Aorta (tissue), 5 donors: ENCODE results near the gene KCNJ1. TPM values are rescaled to one million over a fixed set of nuclear protein-coding genes. Genes with fewer than 3 reads are reported as not detected.

Experiments used
- ATAC-seq: fragments of 200-7000 bp; cut with Tn5 transposase; one replicate; pipeline ENCODE4 v1.9.1; 2022; ENCODE audit warnings: moderate library complexity; ENCODE audit not compliant: low FRiP score
- DNase-seq, 2 donors: peaks; one replicate each; pipeline ENCODE4 v3.0.0-alpha.2; 2020
- H3K27ac ChIP-seq, 2 donors: one replicate each; pipeline ENCODE4 v1.5.1; 2013; ENCODE audit warnings: low read length in 2 of 2, mild to moderate bottlenecking in 2 of 2, moderate library complexity in 2 of 2, control low read depth in 1 of 2, inconsistent platforms in 1 of 2, low read depth in 1 of 2
- H3K27me3 ChIP-seq, 2 donors: one replicate each; pipeline ENCODE4 v1.6.1; 2013; ENCODE audit warnings: control low read depth in 1 of 2, low read length in 1 of 2, mild to moderate bottlenecking in 1 of 2, moderate library complexity in 1 of 2; ENCODE audit not compliant: insufficient read depth in 2 of 2, control insufficient read depth in 1 of 2
- H3K36me3 ChIP-seq, 2 donors: one replicate each; pipeline ENCODE4 v1.6.1; 2013; ENCODE audit warnings: control low read depth in 1 of 2, low read length in 1 of 2, mild to moderate bottlenecking in 1 of 2; ENCODE audit not compliant: insufficient read depth in 2 of 2, control insufficient read depth in 1 of 2
- H3K4me1 ChIP-seq, 2 donors: one replicate each; pipeline ENCODE4 v1.6.1; 2013; ENCODE audit warnings: low read length in 2 of 2, control low read depth in 1 of 2, mild to moderate bottlenecking in 1 of 2, moderate library complexity in 1 of 2; ENCODE audit not compliant: insufficient read depth in 2 of 2, control insufficient read depth in 1 of 2
- H3K4me3 ChIP-seq, 2 donors: one replicate each; pipeline ENCODE4 v1.5.1; 2013; ENCODE audit warnings: low read length in 2 of 2, control low read depth in 1 of 2, mild to moderate bottlenecking in 1 of 2
- H3K9me3 ChIP-seq: one replicate; pipeline ENCODE4 v1.6.1; 2013; ENCODE audit warnings: mild to moderate bottlenecking, low read length; ENCODE audit not compliant: control insufficient read depth
- WGBS, 2 donors: extraction: QIAGEN DNeasy Blood & Tissue Kit; methylation state at CpG; one replicate each; pipeline ENCODE4 v1.1.7; 2013; 5-methylcytosine and 5-hydroxymethylcytosine counted together
- intact Hi-C, 2 donors: fragments of 100-400 bp; cut with DNase I; formaldehyde crosslinking; loops; one replicate each; pipeline versions ENCODE4 v1.14.2 to v1.15.0; 2022
- polyA plus RNA-seq, 2 donors: library from polyadenylated mRNA; stranded (reverse); fragments of 200-250 nt; gene quantifications; one replicate each; pipeline ENCODE4 v1.2.3, GENCODE V29; 2013
- total RNA-seq, 2 donors: library from RNA; stranded (reverse); fragmentation: NEBNext Ultra II Directional; extraction: Animal tissue kit (Norgen Biotek cat#: 25700); gene quantifications; one replicate each; pipeline ENCODE4 v1.2.1, GENCODE V29; 2021
- donor health status: healthy with polysubstance abuse.
- donor health status: Bipolar disorder and iron deficiency.
- donor health status: DM: no; HTN: no; CAD: no.
- donor health status: DM: no; HTN: no; CAD: no.
- donor health status: DM: yes; HTN: yes; CAD: no.

KCNJ1 gene
- total and polyA plus RNA-seq, 4 donors: 0.19 to 0.24 TPM; not detected in 2

GRCh38 chr11:128889657-128890213 lies 22.6 kb upstream of the KCNJ1 start:
- Histone ChIP-seq H3K27ac (no peak overlapping the region), H3K4me3 (no peak overlapping the region), H3K4me1 (peaks cover 0 to 2% of the 10 kb centered on the region in 2 donors), H3K27me3 (no peaks in the 10 kb centered on the region), H3K9me3 (no peaks in the 10 kb centered on the region), H3K36me3 (no peaks in the 10 kb centered on the region)
- intact Hi-C loops: no loop called here
- WGBS, 2 donors: 83 to 91% methylated on average over 8 of the region's 8 CpGs
- no peak for ATAC-seq
- no peak for DNase-seq

GRCh38 chr11:128888034-128888985 lies 21.2 kb upstream of the KCNJ1 start:
- ATAC-seq (no peak), DNase-seq (no peak)
- no peaks in the 10 kb centered on the region for H3K4me1 ChIP-seq
- no peak overlapping the region for H3K27ac ChIP-seq
- no peaks in the 10 kb centered on the region for H3K9me3 ChIP-seq
- no peak overlapping the region for H3K4me3 ChIP-seq
- H3K27me3 ChIP-seq: no peaks in the 10 kb centered on the region
- intact Hi-C loops: no loop called here
- H3K36me3 ChIP-seq: no peaks in the 10 kb centered on the region
- 90 to 92% methylated on average over 15 of the region's 15 CpGs for WGBS, 2 donors

GRCh38 chr11:128886406-128887124 lies 19.5 kb upstream of the KCNJ1 start:
- intact Hi-C loops: no loop called here
- no peak overlapping the region for H3K4me3 ChIP-seq
- ATAC-seq (no peak), DNase-seq (no peak)
- no peaks in the 10 kb centered on the region for H3K9me3 ChIP-seq
- no peak overlapping the region for H3K27ac ChIP-seq
- no peaks in the 10 kb centered on the region for H3K27me3 ChIP-seq
- WGBS, 2 donors: 73 to 76% methylated on average over 5 of the region's 5 CpGs
- H3K4me1 ChIP-seq: no peaks in the 10 kb centered on the region
- H3K36me3 ChIP-seq: no peaks in the 10 kb centered on the region

GRCh38 chr11:128884703-128885338 lies 17.7 kb upstream of the KCNJ1 start:
- WGBS, 2 donors: 28 to 29% methylated on average over 12 of the region's 12 CpGs
- ATAC-seq (peak; percentile 76), DNase-seq (no peak)
- Histone ChIP-seq H3K27me3 (no peaks in the 10 kb centered on the region), H3K36me3 (no peaks in the 10 kb centered on the region), H3K9me3 (no peaks in the 10 kb centered on the region), H3K27ac (no peak overlapping the region), H3K4me1 (no peaks in the 10 kb centered on the region), H3K4me3 (no peak overlapping the region)
- intact Hi-C loops: loop anchor here in 1 of 2 donors (2.0 kb wide), 1 partner anchor 72 kb away; no protein-coding TSS in a partner anchor

GRCh38 chr11:128884054-128884453 lies 17.0 kb upstream of the KCNJ1 start:
- H3K27ac ChIP-seq: no peak overlapping the region
- intact Hi-C loops: loop anchor here in 1 of 2 donors (2.0 kb wide), 1 partner anchor 73 kb away; no protein-coding TSS in a partner anchor
- ATAC-seq (no peak), DNase-seq (no peak)
- H3K27me3 ChIP-seq: no peaks in the 10 kb centered on the region
- WGBS, 2 donors: 41 to 49% methylated on average over 4 of the region's 4 CpGs
- no peaks in the 10 kb centered on the region for H3K9me3 ChIP-seq
- no peaks in the 10 kb centered on the region for H3K4me1 ChIP-seq
- no peak overlapping the region for H3K4me3 ChIP-seq
- no peaks in the 10 kb centered on the region for H3K36me3 ChIP-seq

GRCh38 chr11:128882451-128882850 lies 15.4 kb upstream of the KCNJ1 start:
- no peaks in the 10 kb centered on the region for H3K9me3 ChIP-seq
- H3K27me3 ChIP-seq: no peaks in the 10 kb centered on the region
- ATAC-seq (no peak), DNase-seq (no peak)
- 69 to 72% methylated on average over 5 of the region's 5 CpGs for WGBS, 2 donors
- no peak overlapping the region for H3K27ac ChIP-seq
- no peaks in the 10 kb centered on the region for H3K36me3 ChIP-seq
- H3K4me3 ChIP-seq: no peak overlapping the region
- intact Hi-C loops: no loop called here
- no peaks in the 10 kb centered on the region for H3K4me1 ChIP-seq

GRCh38 chr11:128881221-128881620 lies 14.1 kb upstream of the KCNJ1 start:
- Histone ChIP-seq H3K4me3 (no peak overlapping the region), H3K9me3 (no peaks in the 10 kb centered on the region), H3K27ac (no peak overlapping the region), H3K27me3 (no peaks in the 10 kb centered on the region), H3K4me1 (no peaks in the 10 kb centered on the region), H3K36me3 (no peaks in the 10 kb centered on the region)
- ATAC-seq: no peak
- DNase-seq: no peak
- WGBS, 2 donors: 86 to 89% methylated on average over 8 of the region's 8 CpGs
- intact Hi-C loops: no loop called here

- Histone ChIP-seq H3K4me3 (no peak overlapping the region), H3K4me1 (no peaks in the 10 kb centered on the region), H3K27ac (no peak overlapping the region), H3K9me3 (no peaks in the 10 kb centered on the region), H3K36me3 (no peaks in the 10 kb centered on the region), H3K27me3 (no peaks in the 10 kb centered on the region)
- ATAC-seq: no peak
- 92 to 94% methylated on average over 12 of the region's 12 CpGs for WGBS, 2 donors
- intact Hi-C loops: no loop called here
- no peak for DNase-seq
Observed at GRCh38 chr11:128879817-128880216, 12.7 kb upstream of the KCNJ1 start.
